RWPE2 (cell line): ENCODE results near the gene RRH.

Experiments used
- ATAC-seq: fragments of 200-7000 bp; cut with Tn5 transposase; 3 replicates; pipeline ENCODE4 v1.9.1; 2021; ENCODE audit warnings: low read depth
- DNase-seq: peaks from one replicate; pipeline ENCODE4 v3.0.0-alpha.2; 2020; ENCODE audit warnings: low spot score
- H3K27ac ChIP-seq: fragments of 450-650 bp; 2 replicates; pipeline ENCODE4 v1.5.1; 2017; ENCODE audit warnings: mild to moderate bottlenecking; ENCODE audit not compliant: poor library complexity, severe bottlenecking
- H3K27me3 ChIP-seq: fragments of 250-450 bp; sonication (Bioruptor Pico); 2 replicates; pipeline ENCODE4 v1.5.1; 2021; ENCODE audit warnings: mild to moderate bottlenecking, moderate library complexity; ENCODE audit not compliant: insufficient read depth, poor library complexity, severe bottlenecking
- H3K36me3 ChIP-seq: fragments of 250-450 bp; sonication (Bioruptor Pico); 2 replicates; pipeline ENCODE4 v1.5.1; 2020; ENCODE audit warnings: low read depth, mild to moderate bottlenecking, moderate library complexity
- H3K4me1 ChIP-seq: fragments of 250-450 bp; sonication (Bioruptor Pico); 2 replicates; pipeline ENCODE4 v1.5.1; 2021; ENCODE audit warnings: mild to moderate bottlenecking, moderate library complexity; ENCODE audit not compliant: insufficient read depth, poor library complexity, severe bottlenecking
- H3K4me3 ChIP-seq: fragments of 250-450 bp; sonication (Bioruptor Pico); 2 replicates; pipeline ENCODE4 v1.5.1; 2021; ENCODE audit warnings: mild to moderate bottlenecking, moderate library complexity; ENCODE audit not compliant: severe bottlenecking
- H3K9me3 ChIP-seq: fragments of 250-450 bp; sonication (Bioruptor Pico); 2 replicates; pipeline ENCODE4 v1.5.1; 2021; ENCODE audit warnings: mild to moderate bottlenecking, moderate library complexity; ENCODE audit not compliant: severe bottlenecking
- TF ChIP-seq, protein P1 (sequence below): fragments of 450-650 bp; IDR thresholded peaks from one replicate; pipeline ENCODE4 v1.5.1; 2017; ENCODE audit warnings: mild to moderate bottlenecking, moderate library complexity; ENCODE audit not compliant: poor library complexity, severe bottlenecking

Gene RRH

DNA sequence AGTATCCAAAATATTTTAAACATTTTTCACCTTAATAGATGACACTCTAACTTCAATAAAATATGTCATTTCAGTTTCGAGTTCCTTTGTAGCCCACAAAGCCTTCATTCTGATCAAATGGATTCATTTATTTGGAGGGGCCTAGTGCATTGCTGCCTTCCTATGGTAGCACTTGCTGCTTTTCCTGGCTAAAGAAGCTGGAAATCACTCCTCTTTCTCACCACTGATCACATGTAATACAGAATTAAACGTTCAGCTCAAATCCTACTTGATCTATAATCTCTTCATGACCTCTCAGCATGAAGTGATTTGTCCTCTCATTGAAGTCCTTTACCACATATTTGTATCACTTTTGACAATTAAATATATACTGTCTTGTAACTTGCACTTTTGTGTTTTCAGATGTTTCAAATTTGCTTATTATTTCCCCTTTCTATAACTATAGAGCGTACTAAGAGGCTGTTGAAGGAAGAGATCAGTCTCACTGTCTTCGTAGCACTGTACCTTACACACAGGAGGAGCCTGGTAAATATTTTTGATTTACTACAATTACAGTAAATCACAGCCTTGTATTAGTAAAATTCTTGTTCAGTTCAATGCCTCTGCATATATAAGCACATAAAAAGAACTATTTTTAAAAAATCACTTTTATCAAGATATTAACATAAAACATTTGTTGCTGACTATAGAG lies 26.5 kb upstream of the RRH start:
- Histone ChIP-seq H3K27me3 (no peaks in the 10 kb centered on the region), H3K4me1 (peaks cover 7% of the 10 kb centered on the region), H3K27ac (no peak overlapping the region), H3K9me3 (no peaks in the 10 kb centered on the region), H3K4me3 (no peak overlapping the region), H3K36me3 (no peaks in the 10 kb centered on the region; the same call in 1 of the 2 replicates)
- ATAC-seq (no peak), DNase-seq (no peak)
- TF ChIP-seq, protein P1, sequence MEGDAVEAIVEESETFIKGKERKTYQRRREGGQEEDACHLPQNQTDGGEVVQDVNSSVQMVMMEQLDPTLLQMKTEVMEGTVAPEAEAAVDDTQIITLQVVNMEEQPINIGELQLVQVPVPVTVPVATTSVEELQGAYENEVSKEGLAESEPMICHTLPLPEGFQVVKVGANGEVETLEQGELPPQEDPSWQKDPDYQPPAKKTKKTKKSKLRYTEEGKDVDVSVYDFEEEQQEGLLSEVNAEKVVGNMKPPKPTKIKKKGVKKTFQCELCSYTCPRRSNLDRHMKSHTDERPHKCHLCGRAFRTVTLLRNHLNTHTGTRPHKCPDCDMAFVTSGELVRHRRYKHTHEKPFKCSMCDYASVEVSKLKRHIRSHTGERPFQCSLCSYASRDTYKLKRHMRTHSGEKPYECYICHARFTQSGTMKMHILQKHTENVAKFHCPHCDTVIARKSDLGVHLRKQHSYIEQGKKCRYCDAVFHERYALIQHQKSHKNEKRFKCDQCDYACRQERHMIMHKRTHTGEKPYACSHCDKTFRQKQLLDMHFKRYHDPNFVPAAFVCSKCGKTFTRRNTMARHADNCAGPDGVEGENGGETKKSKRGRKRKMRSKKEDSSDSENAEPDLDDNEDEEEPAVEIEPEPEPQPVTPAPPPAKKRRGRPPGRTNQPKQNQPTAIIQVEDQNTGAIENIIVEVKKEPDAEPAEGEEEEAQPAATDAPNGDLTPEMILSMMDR = no peak

DNA sequence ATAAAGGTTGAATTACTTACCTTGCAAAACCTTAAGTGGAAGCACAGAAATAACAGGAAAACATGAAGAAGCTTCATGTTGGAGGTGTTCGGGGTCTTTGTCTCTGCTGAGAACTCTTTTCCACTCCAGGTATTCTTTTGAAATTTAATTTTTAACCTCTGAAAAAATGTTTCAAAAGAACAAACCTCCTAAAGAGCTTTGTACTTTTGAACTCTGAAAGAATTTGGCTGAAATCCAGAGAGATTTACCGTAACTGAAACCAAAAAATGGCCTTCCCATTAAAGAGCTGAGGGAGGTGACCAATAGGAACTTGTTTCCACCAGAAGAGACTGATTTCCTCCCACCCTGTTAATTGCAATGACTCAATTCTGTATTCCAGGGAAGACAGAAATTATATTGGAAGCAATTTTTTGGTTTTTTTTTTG lies 25.9 kb upstream of the RRH start, which contains the start of gene CFI:
Gene CFI, minus strand, starts transcription at position 105 of the 425 bp plus-strand sequence. Its CDS starts 28 bp downstream, at position 77.
- Histone ChIP-seq H3K36me3 (no peaks in the 10 kb centered on the region; the same call in 1 of the 2 replicates), H3K9me3 (no peaks in the 10 kb centered on the region), H3K27me3 (no peaks in the 10 kb centered on the region), H3K27ac (no peak within 1 kb of the TSS), H3K4me1 (peaks cover 7% of the 10 kb centered on the region), H3K4me3 (no peak within 1 kb of the TSS)
- peak; percentile 75 for ATAC-seq
- TF ChIP-seq, protein P1 = no peak
- no peak for DNase-seq

DNA sequence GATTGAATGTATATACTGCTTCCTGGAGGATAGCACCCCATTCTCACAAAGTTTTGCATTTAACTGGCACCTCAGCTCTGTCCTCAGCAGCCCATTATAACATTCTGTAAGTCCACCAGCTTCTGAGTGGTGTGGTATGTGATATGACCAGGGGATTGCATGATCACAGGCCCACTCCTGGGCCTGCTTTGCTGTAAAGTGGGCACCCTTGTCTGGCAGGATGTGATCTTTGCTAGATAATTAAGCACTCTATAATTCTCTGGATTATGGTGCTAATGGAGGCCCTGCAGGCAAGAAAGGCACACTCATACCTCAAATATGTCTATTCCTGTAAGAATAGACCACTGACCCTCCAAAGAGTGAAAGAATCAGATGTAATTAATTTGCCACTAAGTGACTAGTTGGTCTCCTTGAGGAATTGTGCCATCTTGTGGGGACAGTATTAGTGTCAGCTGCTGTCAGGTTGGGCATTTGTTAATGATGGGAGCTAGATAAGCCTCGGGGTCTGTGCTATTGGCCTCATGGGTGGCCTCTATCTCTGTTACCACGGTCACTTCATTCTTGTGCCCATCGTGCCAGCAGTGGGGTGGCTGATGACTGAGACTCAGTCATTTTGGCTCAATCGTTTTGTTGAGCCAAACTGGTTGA lies 23.7 kb upstream of the RRH start:
- H3K27ac ChIP-seq = no peak overlapping the region
- TF ChIP-seq, protein P1 = peak; percentile 67
- DNase-seq = no peak
- H3K9me3 ChIP-seq = no peaks in the 10 kb centered on the region
- no peaks in the 10 kb centered on the region for H3K27me3 ChIP-seq
- peaks cover 7% of the 10 kb centered on the region for H3K4me1 ChIP-seq
- H3K4me3 ChIP-seq = no peak overlapping the region
- H3K36me3 ChIP-seq = no peaks in the 10 kb centered on the region; the same call in 1 of the 2 replicates
- peak; percentile 71 for ATAC-seq

DNA sequence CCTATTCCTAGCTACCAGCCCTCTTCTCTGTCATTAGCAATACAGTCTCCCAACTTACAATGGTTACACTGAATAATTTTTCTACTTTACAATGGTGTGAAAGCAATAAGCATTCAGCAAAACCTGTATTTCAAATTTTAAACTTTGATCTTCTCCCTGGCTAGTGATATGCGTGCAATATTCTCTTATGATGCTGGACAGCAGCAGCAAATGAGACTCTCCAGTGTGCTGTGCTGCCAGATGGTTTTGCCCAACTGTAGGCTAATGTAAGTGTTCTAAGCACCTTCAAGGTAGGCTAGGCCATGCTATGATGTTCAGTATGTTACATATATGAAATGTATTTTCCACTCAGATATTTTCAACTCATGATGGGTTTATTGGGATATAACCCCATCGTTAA lies 18.1 kb upstream of the RRH start:
- Histone ChIP-seq H3K4me3 (no peak overlapping the region), H3K9me3 (no peaks in the 10 kb centered on the region), H3K4me1 (peaks cover 4% of the 10 kb centered on the region), H3K27ac (no peak overlapping the region), H3K27me3 (no peaks in the 10 kb centered on the region), H3K36me3 (no peaks in the 10 kb centered on the region)
- no peak for DNase-seq
- no peak for ATAC-seq
- TF ChIP-seq, protein P1 = no peak
